SK-N-SH (cell line): ENCODE measurements around the gene CNST. TPM values are rescaled to one million over a fixed set of nuclear protein-coding genes. Genes with fewer than 3 reads are reported as not detected.

ENCODE experiments used
- CTCF ChIA-PET: fragments of 300-600, 350-600 bp; formaldehyde crosslinking; extraction: SDS; loops from one replicate; lab custom pipeline; 2021; lab: Yijun Ruan, JAX
- POLR2A ChIA-PET: fragments of 350-600 bp; sonication (Branson Sonifier 250); formaldehyde crosslinking; extraction: SDS; loops from one replicate; lab custom pipeline; 2020; ENCODE audit warnings: antibody characterized with exemption, inconsistent platforms; lab: Yijun Ruan, JAX
- DNase-seq: peaks from one replicate; pipeline ENCODE4 v3.0.0; 2012
- H2AFZ ChIP-seq: fragments of 200-600 bp; sonication (generic); 2 replicates; pipeline ENCODE4 v1.8.1; 2016; ENCODE audit warnings: antibody characterized with exemption, mild to moderate bottlenecking, low read depth
- H3F3A ChIP-seq: fragments of 200-600 bp; sonication (generic); replicated peaks from 2 replicates; pipeline ENCODE3; 2016; ENCODE audit warnings: antibody characterized with exemption, mild to moderate bottlenecking; ENCODE audit not compliant: insufficient read depth
- H3K27ac ChIP-seq, 2 experiments: fragments of 200-500 bp in 1 of 2; fragments of 200-600 bp in 1 of 2; sonication (Bioruptor generic) in 1 of 2; sonication (generic), shearing (Covaris generic) in 1 of 2; 2 replicates each; pipeline versions ENCODE4 v1.5.1 to v1.6.1; 2014 to 2016; ENCODE audit warnings: low read depth in 2 of 2, inconsistent platforms in 1 of 2, low read length in 1 of 2, mild to moderate bottlenecking in 1 of 2, mixed read lengths in 1 of 2
- H3K27me3 ChIP-seq: fragments of 200-600 bp; sonication (generic), shearing (Covaris generic); 2 replicates; pipeline ENCODE4 v1.6.1; 2016; ENCODE audit warnings: mixed run types; ENCODE audit not compliant: insufficient read depth
- H3K36me3 ChIP-seq, 2 experiments: fragments of 200-500 bp in 1 of 2; fragments of 200-600 bp in 1 of 2; sonication (Bioruptor generic) in 1 of 2; sonication (generic) in 1 of 2; replicated peaks in 1 of 2; 2 replicates each; pipeline versions ENCODE3 to v1.5.1; 2014 to 2016; ENCODE audit warnings: low read length in 1 of 2, mild to moderate bottlenecking in 1 of 2; ENCODE audit not compliant: insufficient read depth in 2 of 2, control insufficient read depth in 1 of 2
- H3K4me1 ChIP-seq, 2 experiments: fragments of 200-500 bp in 1 of 2; fragments of 200-600 bp in 1 of 2; sonication (Bioruptor generic) in 1 of 2; sonication (generic), shearing (Covaris generic) in 1 of 2; 2 replicates each; pipeline versions ENCODE4 v1.5.1 to v1.6.1; 2014 to 2016; ENCODE audit warnings: low read depth in 1 of 2, low read length in 1 of 2, mixed run types in 1 of 2; ENCODE audit not compliant: insufficient read depth in 2 of 2, control insufficient read depth in 1 of 2
- H3K4me2 ChIP-seq: fragments of 200-600 bp; sonication (generic), shearing (Covaris generic); 2 replicates; pipeline ENCODE4 v1.6.1; 2017; ENCODE audit warnings: mixed run types
- H3K4me3 ChIP-seq, 2 experiments: fragments of 200-500 bp in 1 of 2; fragments of 200-600 bp in 1 of 2; sonication (Bioruptor generic) in 1 of 2; sonication (generic), shearing (Covaris generic) in 1 of 2; 2 replicates each; pipeline versions ENCODE4 v1.5.1 to v1.8.1; 2014 to 2016; ENCODE audit warnings: low read depth in 2 of 2, inconsistent platforms in 1 of 2, low read length in 1 of 2, mild to moderate bottlenecking in 1 of 2, mixed read lengths in 1 of 2, moderate library complexity in 1 of 2
- H3K79me2 ChIP-seq: fragments of 200-600 bp; sonication (generic); 2 replicates; pipeline ENCODE4 v1.8.1; 2017; ENCODE audit warnings: mild to moderate bottlenecking; ENCODE audit not compliant: insufficient read depth
- H3K9ac ChIP-seq: fragments of 200-600 bp; sonication (generic); 2 replicates; pipeline ENCODE4 v1.6.1; 2017; ENCODE audit warnings: mixed run types
- H3K9me2 ChIP-seq: fragments of 200-600 bp; sonication (generic); 2 replicates; pipeline ENCODE4 v1.6.1; 2017; ENCODE audit warnings: mixed run types
- H3K9me3 ChIP-seq: fragments of 200-600 bp; sonication (generic); 2 replicates; pipeline ENCODE4 v1.6.1; 2017; ENCODE audit warnings: mixed run types, mild to moderate bottlenecking, moderate library complexity
- H4K20me1 ChIP-seq: fragments of 200-600 bp; sonication (generic); 2 replicates; pipeline ENCODE4 v1.6.1; 2017; ENCODE audit warnings: mild to moderate bottlenecking, mixed run types; ENCODE audit not compliant: insufficient read depth
- CHD2 ChIP-seq: fragments of 150-350 bp; IDR thresholded peaks from 2 replicates; pipeline ENCODE4 v1.6.1; 2018; ENCODE audit warnings: low read length; ENCODE audit not compliant: partially characterized antibody
- EP300 ChIP-seq, 2 experiments: IDR thresholded peaks; 2 replicates each; pipeline versions ENCODE4 v1.4.0 to v1.6.1; 2012; ENCODE audit warnings: borderline replicate concordance in 1 of 2, low read depth in 1 of 2, low read length in 1 of 2
- EZH2phosphoT487 ChIP-seq: fragments of 200-600 bp; sonication (generic); IDR thresholded peaks from 2 replicates; pipeline ENCODE4 v1.6.1; 2017; ENCODE audit warnings: low read depth, mixed run types, mild to moderate bottlenecking, antibody characterized with exemption, moderate library complexity, borderline replicate concordance
- FOXJ3 ChIP-seq: sonication (generic); formaldehyde crosslinking; IDR thresholded peaks from 2 replicates; pipeline ENCODE4 v1.5.1; 2020; ENCODE audit warnings: mild to moderate bottlenecking, missing genetic modification reagents
- FOXM1 ChIP-seq: IDR thresholded peaks from 2 replicates; pipeline ENCODE4 v1.4.0; 2012; ENCODE audit warnings: low read depth, mild to moderate bottlenecking
- JUND ChIP-seq: IDR thresholded peaks from 2 replicates; pipeline ENCODE4 v1.4.0; 2012
- MXI1 ChIP-seq: IDR thresholded peaks from 2 replicates; pipeline ENCODE4 v1.6.1; 2012; ENCODE audit warnings: mild to moderate bottlenecking, low read depth, low read length, improper control_type of control experiment
- NFIC ChIP-seq: IDR thresholded peaks from 2 replicates; pipeline ENCODE4 v1.4.0; 2012; ENCODE audit warnings: borderline replicate concordance
- POLR2AphosphoS5 ChIP-seq: IDR thresholded peaks from 2 replicates; pipeline ENCODE4 v1.6.1; 2012; ENCODE audit warnings: low read depth, low read length
- RAD21 ChIP-seq: IDR thresholded peaks from 2 replicates; pipeline ENCODE4 v1.6.1; 2012; ENCODE audit warnings: mild to moderate bottlenecking, low read length
- RFX5 ChIP-seq: IDR thresholded peaks from 2 replicates; pipeline ENCODE4 v1.6.1; 2012; ENCODE audit warnings: mild to moderate bottlenecking, improper control_type of control experiment, low read length
- SIN3A ChIP-seq: IDR thresholded peaks from 2 replicates; pipeline ENCODE4 v1.6.1; 2012; ENCODE audit warnings: low read depth, mild to moderate bottlenecking, low read length, moderate library complexity, borderline replicate concordance
- TAF1 ChIP-seq: IDR thresholded peaks from 2 replicates; pipeline ENCODE4 v1.6.1; 2012; ENCODE audit warnings: low read depth, mild to moderate bottlenecking, low read length, moderate library complexity, borderline replicate concordance
- TCF12 ChIP-seq: IDR thresholded peaks from 2 replicates; pipeline ENCODE4 v1.4.0; 2012
- TEAD4 ChIP-seq: IDR thresholded peaks from 2 replicates; pipeline ENCODE4 v1.4.0; 2012; ENCODE audit warnings: mild to moderate bottlenecking, borderline replicate concordance; ENCODE audit not compliant: insufficient read depth
- YY1 ChIP-seq: IDR thresholded peaks from 2 replicates; pipeline ENCODE4 v1.4.0; 2012; ENCODE audit warnings: low read depth, mild to moderate bottlenecking
- WGBS: methylation state at CpG from one replicate; pipeline ENCODE4 v1.1.6; 2017; ENCODE audit warnings: low lambda C conversion rate; 5-methylcytosine and 5-hydroxymethylcytosine counted together
- polyA plus RNA-seq, 3 experiments: library from polyadenylated mRNA; depleted of rRNA; stranded (reverse); fragments of >200 nt; gene quantifications; 2 replicates each; pipeline ENCODE4 v1.2.3, GENCODE V29; 2012
- TF ChIP-seq, protein P1 (sequence below): IDR thresholded peaks from 2 replicates; pipeline ENCODE4 v1.4.0; 2012; ENCODE audit warnings: low read depth, borderline replicate concordance
- TF ChIP-seq, protein P2 (sequence below): fragments of 150-350 bp; IDR thresholded peaks from 2 replicates; pipeline ENCODE4 v1.6.1; 2016; ENCODE audit warnings: mild to moderate bottlenecking, low read depth, low read length
- TF ChIP-seq, protein P3 (sequence below): IDR thresholded peaks from 2 replicates; pipeline ENCODE4 v1.4.0; 2012; ENCODE audit warnings: low read depth
- TF ChIP-seq, protein P4 (sequence below): fragments of 200-600 bp; sonication (generic); IDR thresholded peaks from 2 replicates; pipeline ENCODE4 v1.6.1; 2017; ENCODE audit warnings: antibody characterized with exemption, mild to moderate bottlenecking, moderate library complexity

CNST gene
- polyA plus RNA-seq, 1 of the 3 experiments (the other 2 are of a cell fraction), result 21.7 TPM

DNA sequence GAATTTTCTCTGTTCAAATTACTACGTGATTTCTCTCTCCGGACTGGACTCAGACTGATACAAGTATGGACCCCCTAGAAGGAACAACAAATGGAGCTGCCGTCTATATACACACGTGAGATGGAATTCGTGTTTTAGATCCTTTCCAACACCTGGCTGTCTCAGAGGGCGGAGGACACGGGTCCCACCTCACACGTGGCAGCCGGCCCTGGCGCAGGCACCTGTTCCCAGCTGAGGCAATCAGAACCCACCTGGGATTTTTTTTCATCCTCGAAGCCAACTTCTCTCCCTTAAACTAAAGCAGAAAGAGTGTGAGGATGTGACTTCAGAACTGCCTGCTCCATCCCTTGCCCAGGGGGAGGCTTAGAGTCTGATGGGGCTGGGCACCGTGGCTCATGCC lies 123.8 kb downstream of the CNST start:
- Histone ChIP-seq H4K20me1 (no peaks in the 10 kb centered on the region), H3K79me2 (no peaks in the 10 kb centered on the region; the same call in 1 of the 2 replicates), H2AFZ (peak overlapping the region; percentile 73; the same call in 1 of the 2 replicates), H3K9me2 (no peaks in the 10 kb centered on the region), H3F3A (no peaks in the 10 kb centered on the region), H3K27ac (no peak overlapping the region), H3K4me1 (no peaks in the 10 kb centered on the region; a peak in 1 of 4 replicates), H3K9ac (no peak overlapping the region), H3K4me2 (peak overlapping the region; percentile 69; the same call in 1 of the 2 replicates), H3K9me3 (no peaks in the 10 kb centered on the region), H3K4me3 (no peak overlapping the region), H3K36me3 (no peaks in the 10 kb centered on the region), H3K27me3 (no peaks in the 10 kb centered on the region)
- ChIA-PET CTCF (interaction anchor here (0.6 to 4.4 kb wide), 26 partner anchors 8 to 556 kb away, joined by 3 to 44 read pairs (median 5); partner anchors contain the start of genes SCCPDH and SMYD3), POLR2A (interaction anchor here (0.6 kb wide), 1 partner anchor 23 kb away, joined by 3 read pairs; no protein-coding TSS in a partner anchor)
- DNase-seq, result no peak
- TF ChIP-seq, protein P1, sequence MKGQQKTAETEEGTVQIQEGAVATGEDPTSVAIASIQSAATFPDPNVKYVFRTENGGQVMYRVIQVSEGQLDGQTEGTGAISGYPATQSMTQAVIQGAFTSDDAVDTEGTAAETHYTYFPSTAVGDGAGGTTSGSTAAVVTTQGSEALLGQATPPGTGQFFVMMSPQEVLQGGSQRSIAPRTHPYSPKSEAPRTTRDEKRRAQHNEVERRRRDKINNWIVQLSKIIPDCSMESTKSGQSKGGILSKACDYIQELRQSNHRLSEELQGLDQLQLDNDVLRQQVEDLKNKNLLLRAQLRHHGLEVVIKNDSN, result no peak
- TF ChIP-seq YY1 (no peak), FOXM1 (no peak), TEAD4 (no peak), CHD2 (no peak), SIN3A (no peak), FOXJ3 (no peak), JUND (no peak), EZH2phosphoT487 (no peak), MXI1 (no peak), EP300 (IDR thresholded peaks at IDR 0.05; ENCODE audit: borderline replicate concordance in 1 of 2, low read depth in 1 of 2, low read length in 1 of 2) (no peak), TCF12 (no peak), RFX5 (no peak), TAF1 (no peak), RAD21 (no peak), NFIC (no peak), POLR2AphosphoS5 (no peak)
- TF ChIP-seq, protein P2, sequence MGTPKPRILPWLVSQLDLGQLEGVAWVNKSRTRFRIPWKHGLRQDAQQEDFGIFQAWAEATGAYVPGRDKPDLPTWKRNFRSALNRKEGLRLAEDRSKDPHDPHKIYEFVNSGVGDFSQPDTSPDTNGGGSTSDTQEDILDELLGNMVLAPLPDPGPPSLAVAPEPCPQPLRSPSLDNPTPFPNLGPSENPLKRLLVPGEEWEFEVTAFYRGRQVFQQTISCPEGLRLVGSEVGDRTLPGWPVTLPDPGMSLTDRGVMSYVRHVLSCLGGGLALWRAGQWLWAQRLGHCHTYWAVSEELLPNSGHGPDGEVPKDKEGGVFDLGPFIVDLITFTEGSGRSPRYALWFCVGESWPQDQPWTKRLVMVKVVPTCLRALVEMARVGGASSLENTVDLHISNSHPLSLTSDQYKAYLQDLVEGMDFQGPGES, result no peak
- TF ChIP-seq, protein P3, sequence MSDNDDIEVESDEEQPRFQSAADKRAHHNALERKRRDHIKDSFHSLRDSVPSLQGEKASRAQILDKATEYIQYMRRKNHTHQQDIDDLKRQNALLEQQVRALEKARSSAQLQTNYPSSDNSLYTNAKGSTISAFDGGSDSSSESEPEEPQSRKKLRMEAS, result no peak
- TF ChIP-seq, protein P4, sequence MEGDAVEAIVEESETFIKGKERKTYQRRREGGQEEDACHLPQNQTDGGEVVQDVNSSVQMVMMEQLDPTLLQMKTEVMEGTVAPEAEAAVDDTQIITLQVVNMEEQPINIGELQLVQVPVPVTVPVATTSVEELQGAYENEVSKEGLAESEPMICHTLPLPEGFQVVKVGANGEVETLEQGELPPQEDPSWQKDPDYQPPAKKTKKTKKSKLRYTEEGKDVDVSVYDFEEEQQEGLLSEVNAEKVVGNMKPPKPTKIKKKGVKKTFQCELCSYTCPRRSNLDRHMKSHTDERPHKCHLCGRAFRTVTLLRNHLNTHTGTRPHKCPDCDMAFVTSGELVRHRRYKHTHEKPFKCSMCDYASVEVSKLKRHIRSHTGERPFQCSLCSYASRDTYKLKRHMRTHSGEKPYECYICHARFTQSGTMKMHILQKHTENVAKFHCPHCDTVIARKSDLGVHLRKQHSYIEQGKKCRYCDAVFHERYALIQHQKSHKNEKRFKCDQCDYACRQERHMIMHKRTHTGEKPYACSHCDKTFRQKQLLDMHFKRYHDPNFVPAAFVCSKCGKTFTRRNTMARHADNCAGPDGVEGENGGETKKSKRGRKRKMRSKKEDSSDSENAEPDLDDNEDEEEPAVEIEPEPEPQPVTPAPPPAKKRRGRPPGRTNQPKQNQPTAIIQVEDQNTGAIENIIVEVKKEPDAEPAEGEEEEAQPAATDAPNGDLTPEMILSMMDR, result no peak
- 87% methylated on average over 12 of the region's 12 CpGs for WGBS
